CD4-positive, alpha-beta T cell treated with Interleukin-10 for 1 hour (primary cell): ENCODE results near the gene WDFY4.
"Not testable (repeated sequence)": the region's sequence is repeated elsewhere in the genome, so short reads cannot be mapped to it uniquely, and the experiment has no call there.

Experiments
- DNase-seq: peaks from one replicate; pipeline ENCODE4 v3.0.0-alpha.2; 2020

The WDFY4 gene, protein sequence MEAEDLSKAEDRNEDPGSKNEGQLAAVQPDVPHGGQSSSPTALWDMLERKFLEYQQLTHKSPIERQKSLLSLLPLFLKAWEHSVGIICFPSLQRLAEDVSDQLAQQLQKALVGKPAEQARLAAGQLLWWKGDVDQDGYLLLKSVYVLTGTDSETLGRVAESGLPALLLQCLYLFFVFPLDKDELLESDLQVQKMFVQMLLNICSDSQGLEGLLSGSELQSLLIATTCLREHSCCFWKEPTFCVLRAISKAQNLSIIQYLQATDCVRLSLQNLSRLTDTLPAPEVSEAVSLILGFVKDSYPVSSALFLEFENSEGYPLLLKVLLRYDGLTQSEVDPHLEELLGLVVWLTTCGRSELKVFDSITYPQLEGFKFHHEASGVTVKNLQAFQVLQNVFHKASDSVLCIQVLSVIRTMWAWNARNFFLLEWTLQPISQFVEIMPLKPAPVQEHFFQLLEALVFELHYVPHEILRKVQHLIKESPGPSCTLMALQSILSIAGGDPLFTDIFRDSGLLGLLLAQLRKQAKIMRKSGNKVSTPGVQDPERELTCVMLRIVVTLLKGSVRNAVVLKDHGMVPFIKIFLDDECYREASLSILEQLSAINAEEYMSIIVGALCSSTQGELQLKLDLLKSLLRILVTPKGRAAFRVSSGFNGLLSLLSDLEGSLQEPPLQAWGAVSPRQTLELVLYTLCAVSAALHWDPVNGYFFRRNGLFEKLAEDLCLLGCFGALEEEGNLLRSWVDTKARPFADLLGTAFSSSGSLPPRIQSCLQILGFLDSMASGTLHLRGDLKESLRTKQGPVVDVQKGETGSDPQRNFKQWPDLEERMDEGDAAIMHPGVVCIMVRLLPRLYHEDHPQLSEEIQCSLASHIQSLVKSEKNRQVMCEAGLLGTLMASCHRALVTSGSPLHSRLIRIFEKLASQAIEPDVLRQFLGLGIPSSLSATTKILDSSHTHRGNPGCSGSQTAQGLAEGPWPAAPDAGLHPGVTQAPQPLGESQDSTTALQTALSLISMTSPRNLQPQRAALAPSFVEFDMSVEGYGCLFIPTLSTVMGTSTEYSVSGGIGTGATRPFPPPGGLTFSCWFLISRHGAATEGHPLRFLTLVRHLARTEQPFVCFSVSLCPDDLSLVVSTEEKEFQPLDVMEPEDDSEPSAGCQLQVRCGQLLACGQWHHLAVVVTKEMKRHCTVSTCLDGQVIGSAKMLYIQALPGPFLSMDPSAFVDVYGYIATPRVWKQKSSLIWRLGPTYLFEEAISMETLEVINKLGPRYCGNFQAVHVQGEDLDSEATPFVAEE (N-terminal part only)

DNA sequence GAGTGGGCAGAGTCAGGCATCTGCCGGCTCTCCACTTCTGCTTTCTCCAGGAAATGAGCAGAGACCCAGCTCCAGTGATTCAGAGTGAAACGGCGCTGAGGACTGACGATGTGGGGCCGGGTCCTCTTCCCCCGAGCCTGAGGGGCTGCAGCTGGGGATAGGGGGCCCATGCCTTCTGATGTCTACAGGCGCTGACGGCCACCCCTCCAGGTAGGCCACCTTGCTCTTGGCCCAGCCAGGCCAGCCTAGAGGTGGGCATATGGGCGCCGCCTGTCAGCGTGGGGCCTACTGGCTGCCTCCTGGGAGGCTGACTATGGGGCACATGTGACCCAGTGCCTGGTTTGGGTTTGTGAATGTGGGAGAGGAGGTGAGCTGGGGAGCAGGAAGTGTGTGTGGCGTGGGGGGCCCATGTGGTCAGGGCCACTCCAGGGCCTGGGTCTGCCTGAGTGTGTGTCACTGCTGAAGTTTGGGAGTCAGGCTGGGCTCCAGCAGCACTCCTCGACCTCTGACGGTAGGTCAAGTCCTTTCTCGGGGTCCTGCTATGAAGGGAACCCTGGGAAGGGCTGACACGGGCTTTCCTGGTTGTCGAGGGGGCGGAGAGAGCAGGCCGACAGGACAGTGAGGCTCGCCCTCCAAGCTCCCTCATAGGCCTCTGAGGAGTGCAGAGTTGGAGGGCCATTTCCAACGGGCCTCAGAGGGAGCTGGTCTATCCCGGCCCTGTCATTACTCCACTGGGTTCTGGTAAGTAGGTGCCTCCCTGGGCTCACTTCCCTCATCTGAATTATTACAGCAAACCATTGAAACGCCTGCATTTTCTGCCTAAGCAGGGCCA lies at the start of gene WDFY4:
Gene WDFY4, plus strand, starts transcription at position 82 of the 832 bp plus-strand sequence. CDS start 24,860 bp downstream, outside the sequence.
- DNase-seq: peak; percentile 11

DNA sequence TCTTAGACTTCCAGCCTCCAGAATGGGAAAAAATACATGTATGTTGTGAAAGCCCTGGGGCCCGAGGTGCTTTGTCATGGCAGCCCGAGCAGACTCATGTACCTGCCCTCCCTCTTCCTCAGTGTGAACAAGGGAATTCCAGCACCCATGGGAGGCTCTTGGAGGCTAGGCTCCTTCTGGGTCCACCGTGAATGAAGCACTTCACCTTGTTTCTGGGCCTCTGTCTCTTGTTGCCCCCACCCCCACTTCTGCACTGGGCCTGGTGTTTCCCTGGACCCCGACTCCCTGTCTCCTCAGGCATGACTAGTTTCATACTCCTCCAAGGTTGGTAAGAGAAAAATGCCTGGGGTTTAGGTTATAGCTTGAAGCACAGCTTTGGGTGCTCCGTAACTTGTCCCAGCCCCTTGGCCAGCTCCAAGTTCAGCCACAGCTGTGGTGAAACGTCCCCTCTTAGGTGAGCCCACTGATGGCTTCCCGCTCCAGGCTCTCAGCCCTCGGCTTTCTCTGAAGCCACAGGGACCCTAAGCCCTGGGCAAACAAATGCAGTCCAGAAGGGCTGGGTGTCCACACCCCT lies 49.6 kb upstream of the WDFY4 start:
- no peak for DNase-seq

DNA sequence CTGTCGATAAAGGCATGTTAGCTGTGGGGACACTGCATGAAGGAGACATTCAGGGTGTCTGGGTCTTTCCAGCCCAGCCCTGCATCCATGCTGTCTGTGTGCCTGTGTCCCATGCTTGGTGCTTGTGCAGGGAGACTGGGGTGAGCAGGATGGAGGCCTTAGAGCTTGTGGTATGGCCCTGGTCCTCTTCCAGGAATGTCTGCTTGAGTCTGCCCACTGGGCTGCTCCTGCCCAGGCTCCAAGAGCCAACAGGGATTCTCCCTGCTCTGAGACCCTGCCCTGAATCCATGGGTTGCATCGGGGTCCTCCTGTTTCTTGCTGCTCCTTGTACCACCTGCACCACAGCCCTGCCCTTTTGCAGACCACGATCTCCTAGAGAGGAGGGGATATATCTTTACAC lies 48.4 kb upstream of the WDFY4 start:
- DNase-seq: no peak

DNA sequence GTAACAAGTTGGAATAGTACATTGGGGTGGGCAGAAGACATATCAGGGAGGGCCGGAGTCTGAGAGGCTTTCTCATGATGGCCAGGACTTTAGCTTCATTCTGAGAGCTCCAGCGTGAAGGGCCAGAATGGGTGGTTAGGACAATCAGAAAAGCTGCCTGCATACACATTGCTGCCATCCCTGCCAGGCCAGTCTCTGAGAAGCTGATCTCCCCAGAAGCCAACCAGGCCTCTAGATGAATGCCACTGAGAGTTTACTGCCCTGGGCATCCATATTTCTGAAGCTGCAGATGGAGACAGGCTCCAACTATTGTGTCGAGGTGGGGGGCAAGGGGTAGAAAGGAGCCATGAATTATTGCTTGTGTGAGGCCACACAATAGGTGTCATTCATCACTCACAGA lies 47.8 kb upstream of the WDFY4 start:
- DNase-seq: no peak

DNA sequence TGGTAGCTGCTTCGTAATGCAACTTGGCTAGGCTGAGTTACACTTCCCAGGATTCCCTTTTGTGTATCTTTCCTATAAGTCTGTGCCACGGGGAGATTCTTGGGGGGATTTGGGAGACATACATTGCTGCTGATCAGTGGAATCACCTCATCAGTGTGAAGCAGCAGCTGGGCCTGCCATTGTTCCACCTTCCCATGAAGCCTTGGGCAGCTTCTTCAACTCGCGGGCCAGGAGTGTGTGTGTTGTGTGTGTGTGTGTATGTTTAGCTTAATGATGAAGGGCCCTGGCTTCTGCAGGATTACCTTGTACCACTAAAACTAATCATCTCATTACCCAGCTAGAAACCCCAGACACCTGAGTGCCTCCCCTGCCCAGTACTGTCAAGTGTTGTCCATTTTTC lies 46.5 kb upstream of the WDFY4 start:
- no peak for DNase-seq

DNA sequence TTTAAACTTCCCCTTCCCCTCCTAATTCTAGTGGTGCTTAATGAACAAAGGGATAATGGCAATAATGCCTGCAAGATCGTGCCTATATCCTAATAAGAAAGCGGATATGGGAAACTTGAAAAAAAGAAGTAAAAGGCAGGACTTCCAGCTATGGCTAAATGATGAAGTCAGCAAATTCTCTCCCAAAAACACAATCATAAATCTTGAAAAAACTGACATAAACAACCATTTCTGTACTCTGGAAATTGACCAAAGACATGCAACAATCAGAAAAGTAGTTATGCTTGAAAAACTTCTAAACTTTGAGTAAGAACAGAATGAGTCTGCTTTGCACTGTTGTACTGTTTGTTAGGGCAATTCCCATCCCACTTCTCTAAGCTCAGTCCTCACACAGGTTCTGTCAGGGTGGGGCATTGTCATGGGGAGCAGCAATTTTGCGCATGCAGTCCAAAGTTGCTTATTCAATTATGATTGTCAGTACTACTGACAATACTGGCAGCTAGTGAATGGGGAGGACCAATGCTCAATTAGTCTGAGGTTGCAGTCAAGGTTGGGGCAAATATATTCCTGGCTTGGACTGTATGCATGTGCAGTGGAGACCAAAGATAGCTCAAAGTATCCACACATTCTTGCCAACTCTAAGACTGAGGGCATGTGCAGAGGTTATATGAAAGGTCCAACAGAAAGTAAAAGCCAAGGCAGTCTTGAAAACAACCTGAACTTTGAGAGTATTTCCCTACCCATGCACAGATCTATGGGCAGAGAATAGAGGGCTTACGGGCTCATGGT lies 45.7 kb upstream of the WDFY4 start:
- DNase-seq: no peak

DNA sequence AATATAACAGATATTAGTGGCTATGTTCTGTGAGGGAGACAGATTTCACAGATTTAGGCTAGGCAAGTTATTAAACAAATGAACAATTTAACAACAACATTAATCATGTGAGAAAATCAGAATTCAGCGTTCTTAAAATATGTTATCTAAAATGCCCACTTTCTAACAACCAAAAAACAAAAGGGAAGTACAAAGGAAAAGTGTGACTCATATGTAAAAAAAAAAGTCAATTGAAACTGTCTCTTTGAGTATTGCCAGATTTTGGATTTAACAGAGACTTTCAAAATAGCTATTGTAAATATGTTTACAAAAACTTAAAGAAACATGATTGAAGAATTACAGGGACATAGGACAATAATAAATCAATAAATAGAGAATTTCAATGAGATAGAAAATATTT lies 45.0 kb upstream of the WDFY4 start:
- no peak for DNase-seq

DNA sequence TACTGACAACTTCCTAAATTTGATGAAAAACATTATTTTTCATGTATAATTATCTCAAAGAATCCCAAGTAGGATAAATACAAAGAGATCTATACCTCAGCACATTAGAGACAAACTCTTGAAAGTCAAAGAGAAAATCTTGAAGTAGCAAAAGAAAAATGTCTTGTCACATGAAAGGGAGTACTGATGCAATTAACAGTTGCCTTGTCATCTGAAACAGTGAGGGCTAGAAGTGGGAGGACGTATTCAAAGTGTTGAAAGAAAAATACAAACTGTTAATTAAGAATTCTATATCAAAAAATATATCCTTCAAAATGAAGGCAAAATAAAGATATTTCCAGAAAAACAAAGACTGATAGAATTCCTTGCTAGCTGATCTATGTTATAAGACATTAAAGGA lies 44.3 kb upstream of the WDFY4 start:
- DNase-seq: no peak

DNA sequence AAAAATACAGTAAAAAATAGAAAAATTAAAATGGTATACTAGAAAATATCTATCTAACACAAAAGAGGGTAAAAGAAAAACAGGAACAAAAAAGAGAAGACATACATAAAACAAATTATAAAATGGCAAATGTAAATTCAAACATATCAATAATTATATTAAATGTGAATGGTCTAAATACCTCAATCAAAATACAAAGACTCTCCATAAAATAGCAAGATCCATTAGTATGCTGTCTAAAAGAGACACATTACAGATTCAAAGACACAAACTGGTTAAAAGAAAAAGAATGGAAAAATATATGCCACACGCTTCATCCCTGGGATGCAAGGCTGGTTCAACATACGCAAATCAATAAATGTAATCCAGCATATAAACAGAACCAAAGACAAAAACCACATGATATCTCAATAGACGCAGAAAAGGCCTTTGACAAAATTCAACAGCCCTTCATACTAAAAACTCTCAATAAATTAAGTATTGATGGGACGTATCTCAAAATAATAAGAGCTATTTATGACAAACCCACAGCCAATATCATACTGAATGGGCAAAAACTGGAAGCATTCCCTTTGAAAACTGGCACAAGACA lies 43.5 kb upstream of the WDFY4 start:
- DNase-seq: not testable (repeated sequence)

DNA sequence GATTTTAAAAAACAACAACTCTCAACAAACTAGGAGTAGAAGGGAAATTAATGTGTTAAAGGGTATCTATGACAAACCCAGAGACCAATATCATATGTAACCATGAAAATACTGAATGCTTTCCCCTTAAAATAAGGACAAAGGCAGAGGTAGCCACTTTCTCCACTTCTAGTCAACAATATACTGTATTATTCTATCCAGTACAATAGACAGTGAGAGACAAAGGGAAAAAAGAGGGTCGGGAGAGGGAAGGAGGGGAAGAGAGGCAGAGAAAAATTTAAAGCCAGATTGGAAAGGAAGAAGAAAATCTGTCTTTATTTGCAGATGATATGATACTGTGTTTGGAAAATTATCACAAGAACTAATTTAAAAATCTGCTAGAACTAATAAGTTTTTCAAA lies 39.1 kb upstream of the WDFY4 start:
- DNase-seq: no peak

DNA sequence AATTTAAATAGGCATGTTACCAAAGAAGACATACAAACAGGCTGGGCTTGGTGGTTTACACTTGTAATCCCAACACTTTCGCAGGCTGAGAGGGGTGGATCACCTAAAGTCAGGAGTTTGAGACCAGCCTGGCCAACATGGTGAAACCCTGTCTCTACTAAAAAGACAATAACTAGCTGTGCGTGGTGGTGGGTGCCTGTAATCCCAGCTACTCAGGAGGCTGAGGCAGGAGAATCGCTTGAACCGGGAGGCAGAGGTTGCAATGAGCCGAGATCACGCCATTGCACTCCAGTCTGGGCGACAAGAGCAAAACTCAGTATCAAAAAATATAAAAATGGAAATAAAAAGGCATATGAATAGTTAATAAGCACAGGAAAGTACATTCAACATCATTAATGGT lies 37.6 kb upstream of the WDFY4 start:
- not testable (repeated sequence) for DNase-seq

DNA sequence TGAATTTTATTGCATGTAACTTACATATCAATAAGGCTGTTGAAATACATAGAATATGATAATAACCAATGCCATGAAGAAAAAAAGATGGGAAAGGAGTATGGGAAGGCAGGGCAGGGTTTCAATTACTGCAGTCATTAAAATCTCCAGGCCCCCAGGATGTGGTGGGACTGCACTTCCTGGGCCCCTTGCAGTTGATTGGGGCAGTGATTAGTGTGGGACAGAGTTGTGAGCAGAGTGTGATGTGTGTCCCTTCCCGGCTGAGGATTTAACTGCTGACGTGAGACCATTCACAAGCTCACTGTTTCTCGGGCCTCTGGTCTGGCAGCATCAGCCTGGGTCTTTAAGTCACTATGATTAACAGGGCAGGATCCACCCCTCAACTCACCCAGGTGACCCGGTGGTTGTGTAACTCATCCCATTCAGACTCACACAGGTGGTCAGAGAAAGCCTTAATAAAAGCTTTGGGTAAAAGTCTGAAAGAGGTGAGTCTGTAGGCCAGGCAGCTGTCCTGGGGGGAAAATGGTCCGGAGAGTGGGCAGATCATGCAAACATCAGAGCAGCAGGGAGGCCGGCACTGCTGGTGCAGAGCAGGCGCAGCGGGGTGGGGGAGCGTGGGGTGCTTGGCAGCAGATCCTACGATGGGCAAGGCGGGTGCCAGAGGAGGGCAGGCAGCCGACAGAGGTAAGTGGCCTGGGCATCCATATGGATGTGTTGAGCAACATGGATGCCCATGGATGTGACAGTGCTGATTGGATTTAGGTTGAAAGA lies 36.3 kb upstream of the WDFY4 start:
- no peak for DNase-seq

DNA sequence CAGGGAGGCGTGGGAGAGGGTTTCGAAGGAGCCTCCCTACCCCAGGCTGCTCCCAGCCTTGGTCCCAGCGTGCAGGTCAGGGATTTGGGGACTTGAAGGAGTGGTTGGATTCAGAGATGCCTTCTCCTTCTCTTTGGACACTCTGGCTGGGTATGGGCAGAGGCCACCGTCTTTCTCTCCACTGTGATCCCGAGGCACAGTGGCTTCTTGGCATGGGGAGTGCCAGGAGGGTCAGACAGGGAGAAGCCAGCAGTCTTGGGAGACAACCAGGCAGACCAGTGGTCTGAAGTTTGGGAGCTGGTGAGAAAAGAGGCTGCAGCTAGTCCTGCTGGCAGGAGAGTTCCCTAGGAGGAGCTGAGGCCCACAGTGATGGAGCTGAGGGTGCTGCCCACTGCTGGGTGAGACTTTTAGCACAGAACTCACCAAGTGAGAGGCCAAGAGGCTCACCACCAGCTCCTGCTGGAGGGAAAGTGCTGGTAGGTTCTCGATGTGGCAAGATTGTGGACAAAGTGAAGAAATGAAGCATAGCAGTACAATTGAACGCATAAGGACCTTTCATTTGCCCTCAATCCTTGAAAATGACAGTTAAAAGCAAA lies 35.2 kb upstream of the WDFY4 start:
- DNase-seq: no peak

DNA sequence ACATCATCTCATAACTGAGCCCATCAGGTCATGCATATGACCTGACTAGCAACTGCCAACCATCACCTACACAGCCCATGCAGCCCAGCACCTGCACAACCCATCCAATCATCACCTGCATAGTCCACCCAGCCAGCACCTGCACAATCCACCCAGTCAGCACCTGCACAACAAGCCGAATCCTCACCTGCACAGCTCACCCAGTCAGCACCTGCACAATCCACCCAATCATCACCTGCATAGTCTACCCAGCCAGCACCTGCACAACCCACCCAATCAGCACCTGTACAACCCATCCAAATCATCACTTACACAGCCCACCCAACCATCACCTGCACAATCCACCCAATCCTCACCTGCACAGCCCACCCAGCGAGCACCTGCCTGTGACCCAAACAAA lies 33.4 kb upstream of the WDFY4 start:
- DNase-seq: no peak

DNA sequence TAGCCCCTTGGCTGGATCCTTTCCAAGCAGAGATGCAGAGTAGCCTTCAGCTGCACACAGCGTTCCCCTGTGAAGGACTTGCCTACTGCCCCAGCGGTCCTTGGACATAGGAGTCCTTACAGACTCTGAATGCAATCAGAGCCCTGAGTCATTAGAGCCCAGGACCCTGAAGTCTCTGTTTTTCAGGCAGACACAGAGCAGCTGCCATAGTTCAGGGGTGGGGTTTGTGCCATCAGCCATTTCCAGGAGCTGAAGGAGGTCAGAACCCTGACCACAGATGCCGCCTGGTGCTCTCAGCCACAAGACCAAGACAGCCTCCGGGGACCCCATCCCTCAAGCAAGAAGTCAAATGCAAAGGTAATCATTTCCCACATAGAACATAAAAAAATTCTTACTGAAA lies 32.8 kb upstream of the WDFY4 start:
- no peak for DNase-seq

DNA sequence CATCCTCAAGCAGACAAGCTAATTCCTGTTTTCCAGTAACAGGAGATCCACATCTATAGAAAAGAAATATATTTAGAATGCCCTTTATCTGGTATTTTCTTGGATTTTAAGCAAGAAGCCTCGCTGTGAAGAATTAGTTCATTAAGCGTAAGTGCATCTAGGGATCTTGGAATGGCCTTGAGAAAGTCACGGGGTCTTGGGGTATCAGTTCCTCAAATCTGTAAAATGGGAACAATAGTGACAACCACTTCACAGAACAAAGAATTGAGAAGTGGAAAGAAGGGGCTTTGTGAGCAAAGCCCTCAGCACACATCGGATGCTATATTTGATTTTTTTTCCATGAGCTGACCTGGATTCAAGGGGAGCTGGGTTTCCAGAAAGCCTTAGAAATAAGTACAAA lies 32.3 kb upstream of the WDFY4 start:
- DNase-seq: no peak

DNA sequence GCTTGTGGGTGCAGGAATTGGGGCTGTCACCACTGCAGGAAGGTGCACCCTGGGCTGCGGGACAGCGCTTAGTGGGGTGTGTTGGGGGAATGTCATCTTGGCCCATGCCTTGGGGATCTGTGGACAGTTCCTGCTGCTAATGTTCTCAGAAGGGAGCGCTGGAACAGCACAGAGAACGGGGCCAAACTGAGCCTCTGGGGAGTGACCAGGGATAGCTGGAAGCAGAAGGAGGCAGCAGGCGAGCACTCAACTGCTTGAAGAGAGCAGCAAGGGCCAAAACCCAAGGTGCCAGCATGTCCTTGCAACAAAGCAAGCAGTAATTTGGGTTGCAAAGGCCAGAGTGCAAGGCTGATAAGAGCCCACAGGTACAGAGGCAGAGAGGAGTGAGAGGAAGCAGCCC lies 31.3 kb upstream of the WDFY4 start:
- no peak for DNase-seq

DNA sequence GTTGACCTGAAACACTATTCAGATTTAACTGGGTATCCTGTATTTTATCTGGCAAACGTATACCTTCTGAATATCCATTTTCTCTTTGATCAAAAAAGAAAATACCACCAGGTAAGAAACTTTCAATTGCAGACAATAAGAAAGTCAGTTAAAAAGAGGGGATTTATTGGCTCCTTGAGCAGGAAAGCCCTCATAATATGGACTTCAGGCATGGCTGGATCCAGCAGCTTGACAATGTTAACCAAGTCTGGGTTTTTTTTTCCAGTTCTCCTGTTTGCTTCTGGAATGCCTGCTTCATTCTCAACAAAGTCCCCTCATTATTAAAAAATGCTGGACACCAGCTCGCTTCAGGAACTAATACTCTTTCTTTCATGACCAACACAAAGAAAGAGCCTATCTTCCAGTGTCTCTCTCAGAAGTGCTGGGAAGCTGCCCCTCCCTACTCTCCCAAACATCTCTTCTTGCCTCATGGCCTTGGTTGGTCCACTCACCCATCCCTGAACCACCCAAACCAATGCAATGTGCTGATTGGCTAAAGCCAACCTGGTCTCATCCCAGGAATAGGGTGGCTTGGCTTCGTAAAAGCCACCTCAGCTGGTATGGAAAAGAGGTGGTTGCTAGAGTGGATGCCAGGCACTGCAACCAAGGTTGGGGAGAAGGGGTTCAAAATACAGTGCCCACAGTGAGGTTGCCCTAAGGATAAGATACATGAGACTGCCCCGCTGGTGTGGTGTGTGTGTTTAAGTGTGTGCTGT lies 30.6 kb upstream of the WDFY4 start:
- no peak for DNase-seq
